A549 (cell line): ENCODE measurements around the gene BAIAP3. TPM values are rescaled to one million over a fixed set of nuclear protein-coding genes. Genes with fewer than 3 reads are reported as not detected.

ENCODE experiments used
- ATAC-seq, 2 experiments: fragments of 200-7000 bp in 1 of 2; fragments of >200 bp in 1 of 2; cut with Nextera tagmentation in 1 of 2; cut with Tn5 transposase in 1 of 2; 3 replicates each; pipeline versions ENCODE4 v1.8.0 to v1.9.1; 2018 to 2020; ENCODE audit warnings: mild to moderate bottlenecking in 1 of 2, moderate library complexity in 1 of 2
- CTCF ChIA-PET: fragments of 300-600 bp; sonication (Branson Sonifier 250); formaldehyde crosslinking; extraction: SDS; loops from one replicate; lab custom pipeline; 2021; ENCODE audit warnings: antibody characterized with exemption, inconsistent platforms; lab: Yijun Ruan, JAX
- POLR2A ChIA-PET: fragments of 350-600 bp; formaldehyde crosslinking; extraction: SDS; loops from one replicate; lab custom pipeline; 2021; ENCODE audit warnings: antibody characterized with exemption, inconsistent platforms; lab: Yijun Ruan, JAX
- DNase-seq, 2 experiments: peaks; one replicate each; pipeline versions ENCODE4 v3.0.0 to v3.0.0-alpha.2; 2011 to 2016; ENCODE audit warnings: low read depth in 1 of 2, low spot score in 1 of 2
- FAIRE-seq: peaks from 2 replicates; lab custom pipeline; 2011; peaks lifted over from hg19 to GRCh38; lab: Jason Lieb, UNC
- H3K27ac ChIP-seq, 2 experiments: fragments of >200 bp; sonication (Bioruptor Twin); formaldehyde crosslinking; 3 replicates each; pipeline ENCODE4 v1.5.1; 2016 to 2017
- H3K4me1 ChIP-seq: fragments of >200 bp; sonication (Bioruptor Twin); formaldehyde crosslinking; 3 replicates; pipeline ENCODE4 v1.6.1; 2016
- H3K4me2 ChIP-seq: fragments of >200 bp; sonication (Bioruptor Twin); formaldehyde crosslinking; 3 replicates; pipeline ENCODE4 v1.6.1; 2016
- H3K4me3 ChIP-seq: fragments of >200 bp; sonication (Bioruptor Twin); formaldehyde crosslinking; 3 replicates; pipeline ENCODE4 v1.5.1; 2016
- H3K9me3 ChIP-seq: fragments of >200 bp; sonication (Bioruptor Twin); formaldehyde crosslinking; 3 replicates; pipeline ENCODE4 v1.6.1; 2016
- BHLHE40 ChIP-seq: IDR thresholded peaks from 2 replicates; pipeline ENCODE4 v1.6.1; 2012; ENCODE audit warnings: low read depth, low read length, inconsistent platforms
- CBX2 ChIP-seq: fragments of 200-600 bp; sonication (generic); IDR thresholded peaks from 2 replicates; pipeline ENCODE4 v1.6.1; 2016; ENCODE audit warnings: low read depth, mild to moderate bottlenecking, borderline replicate concordance
- CEBPB ChIP-seq, 2 experiments: fragments of >200 bp in 1 of 2; sonication (Bioruptor Twin) in 1 of 2; formaldehyde crosslinking in 1 of 2; IDR thresholded peaks; 2 replicates each; pipeline ENCODE4 v1.6.1; 2012 to 2016
- EHF ChIP-seq: fragments of 250-450 bp; sonication (Bioruptor Pico); IDR thresholded peaks from 2 replicates; pipeline ENCODE4 v1.5.0; 2020; ENCODE audit warnings: mild to moderate bottlenecking
- EHMT2 ChIP-seq: fragments of 200-600 bp; sonication (generic); IDR thresholded peaks from 2 replicates; pipeline ENCODE4 v1.6.1; 2016; ENCODE audit warnings: antibody characterized with exemption, low read depth, mild to moderate bottlenecking, moderate library complexity
- EP300 ChIP-seq, 2 experiments: fragments of >200 bp; sonication (Bioruptor Twin); formaldehyde crosslinking; IDR thresholded peaks; 2 replicates in 1 of 2; 3 replicates in 1 of 2; pipeline ENCODE4 v1.6.1; 2016 to 2017
- ESRRA ChIP-seq: fragments of 150-350 bp; IDR thresholded peaks from 2 replicates; pipeline ENCODE4 v1.6.1; 2014; ENCODE audit warnings: mild to moderate bottlenecking, low read length, borderline replicate concordance
- FOSB ChIP-seq: fragments of 250-450 bp; sonication (Bioruptor Pico); IDR thresholded peaks from 2 replicates; pipeline ENCODE4 v1.5.0; 2020; ENCODE audit warnings: mild to moderate bottlenecking, moderate library complexity
- FOSL2 ChIP-seq, 2 experiments: fragments of 450-650 bp in 1 of 2; fragments of >200 bp in 1 of 2; sonication (Bioruptor Twin) in 1 of 2; formaldehyde crosslinking; IDR thresholded peaks; 2 replicates each; pipeline versions ENCODE4 v1.5.0 to v1.6.1; 2016 to 2020; ENCODE audit warnings: mild to moderate bottlenecking in 1 of 2, moderate library complexity in 1 of 2
- FOXS1 ChIP-seq: fragments of 250-450 bp; sonication (Bioruptor Pico); IDR thresholded peaks from 2 replicates; pipeline ENCODE4 v1.5.0; 2020; ENCODE audit warnings: mild to moderate bottlenecking, moderate library complexity
- GATA3 ChIP-seq: IDR thresholded peaks from 2 replicates; pipeline ENCODE4 v1.6.1; 2012; ENCODE audit warnings: borderline replicate concordance
- HDAC2 ChIP-seq: fragments of 200-600 bp; sonication (generic); IDR thresholded peaks from 2 replicates; pipeline ENCODE4 v1.6.1; 2016
- HOXA7 ChIP-seq: fragments of 250-450 bp; sonication (Bioruptor Pico); IDR thresholded peaks from 2 replicates; pipeline ENCODE4 v1.5.0; 2020; ENCODE audit warnings: mild to moderate bottlenecking, moderate library complexity
- HOXB5 ChIP-seq: fragments of 250-450 bp; sonication (Bioruptor Pico); IDR thresholded peaks from 2 replicates; pipeline ENCODE4 v1.5.0; 2020; ENCODE audit warnings: mild to moderate bottlenecking, moderate library complexity
- JUN ChIP-seq, 2 experiments: fragments of >200 bp; sonication (Bioruptor Twin); formaldehyde crosslinking; IDR thresholded peaks; 2 replicates in 1 of 2; 3 replicates in 1 of 2; pipeline ENCODE4 v1.6.1; 2016 to 2017
- KDM1A ChIP-seq: fragments of 200-600 bp; sonication (generic); IDR thresholded peaks from 2 replicates; pipeline ENCODE4 v1.6.1; 2016; ENCODE audit warnings: low read depth, mild to moderate bottlenecking
- KDM5A ChIP-seq: fragments of 200-600 bp; sonication (generic); IDR thresholded peaks from 2 replicates; pipeline ENCODE4 v1.6.1; 2016; ENCODE audit warnings: antibody characterized with exemption, mild to moderate bottlenecking
- MAZ ChIP-seq: fragments of 150-350 bp; IDR thresholded peaks from 2 replicates; pipeline ENCODE4 v1.6.1; 2014; ENCODE audit warnings: antibody characterized with exemption, low read depth, low read length, borderline replicate concordance
- NPAS2 ChIP-seq: fragments of 250-450 bp; sonication (Bioruptor Pico); IDR thresholded peaks from 2 replicates; pipeline ENCODE4 v1.8.0; 2022; ENCODE audit warnings: mild to moderate bottlenecking, moderate library complexity, borderline replicate concordance
- PHF8 ChIP-seq: fragments of 200-600 bp; sonication (generic); IDR thresholded peaks from 2 replicates; pipeline ENCODE4 v1.6.1; 2016; ENCODE audit warnings: low read depth, mild to moderate bottlenecking, antibody characterized with exemption, moderate library complexity, borderline replicate concordance
- POLR2A ChIP-seq: IDR thresholded peaks from 2 replicates; pipeline ENCODE4 v1.6.1; 2012; ENCODE audit warnings: mild to moderate bottlenecking, low read length
- SMC3 ChIP-seq: fragments of >200 bp; sonication (Bioruptor Twin); formaldehyde crosslinking; IDR thresholded peaks from 3 replicates; pipeline ENCODE4 v1.6.1; 2018; ENCODE audit warnings: inconsistent platforms
- SREBF2 ChIP-seq: fragments of 450-650 bp; IDR thresholded peaks from 2 replicates; pipeline ENCODE4 v1.6.1; 2014; ENCODE audit warnings: mild to moderate bottlenecking, moderate library complexity
- TFCP2L1 ChIP-seq: fragments of 250-450 bp; sonication (Bioruptor Pico); IDR thresholded peaks from 2 replicates; pipeline ENCODE4 v1.5.0; 2021; ENCODE audit warnings: mild to moderate bottlenecking
- WGBS: methylation state at CpG from one replicate; pipeline ENCODE4 v1.1.6; 2017; ENCODE audit errors: missing lambda C conversion rate; 5-methylcytosine and 5-hydroxymethylcytosine counted together
- polyA plus RNA-seq, 4 experiments: library from polyadenylated mRNA; depleted of rRNA in 3 of 4; stranded (reverse); fragments of >200 nt; fragmentation: RNase III in 1 of 4; extraction: RNeasy Plus Mini Kit Qiagen cat#74134 plus additional on column Dnase treatment in 1 of 4; gene quantifications; 2 replicates in 3 of 4; 3 replicates in 1 of 4; pipeline ENCODE4 v1.2.3, GENCODE V29; 2011 to 2017
- TF ChIP-seq, protein P1 (sequence below): fragments of >200 bp; sonication (Bioruptor Twin); formaldehyde crosslinking; IDR thresholded peaks from 3 replicates; pipeline ENCODE4 v1.5.1; 2016
- TF ChIP-seq, protein P2 (sequence below): IDR thresholded peaks from 2 replicates; pipeline ENCODE4 v1.6.1; 2012
- TF ChIP-seq, protein P3 (sequence below): IDR thresholded peaks from 2 replicates; pipeline ENCODE4 v1.6.1; 2012; ENCODE audit warnings: low read depth, borderline replicate concordance
- TF ChIP-seq, protein P4 (sequence below): fragments of 450-650 bp; IDR thresholded peaks from 2 replicates; pipeline ENCODE4 v1.6.1; 2014; ENCODE audit warnings: antibody characterized with exemption
- TF ChIP-seq, protein P5 (sequence below): fragments of 250-450 bp; sonication (Bioruptor Pico); IDR thresholded peaks from 2 replicates; pipeline ENCODE4 v1.5.0; 2020; ENCODE audit warnings: low read depth, mild to moderate bottlenecking, moderate library complexity
- TF ChIP-seq, protein P6 (sequence below): fragments of >200 bp; sonication (Bioruptor Twin); formaldehyde crosslinking; IDR thresholded peaks from 3 replicates; pipeline ENCODE4 v1.6.1; 2016

The BAIAP3 gene
- polyA plus RNA-seq, 2 of the 4 experiments (the other 2 are of a cell fraction), result 0.31 to 0.32 TPM

DNA sequence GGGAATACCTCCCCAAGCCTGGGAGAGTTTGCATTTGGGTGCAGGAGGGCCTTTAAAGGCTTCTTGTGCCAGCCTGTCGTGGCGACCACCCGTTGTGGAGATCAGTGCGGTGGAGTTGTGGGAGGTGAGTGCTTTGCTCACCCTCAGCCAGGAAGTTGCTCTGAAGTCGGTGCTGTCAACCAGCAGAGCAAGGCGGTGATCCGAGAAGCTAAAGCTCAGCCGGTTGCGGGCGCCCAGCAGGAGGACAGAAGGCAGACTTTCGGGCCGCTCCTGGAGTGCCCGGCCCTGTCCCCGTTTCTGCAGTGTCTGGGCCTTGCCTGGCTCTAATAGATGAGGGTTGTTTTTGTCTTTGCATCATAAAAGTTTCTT, 22.6 kb upstream of the BAIAP3 start (continued):
- TF ChIP-seq CBX2 (no peak), KDM1A (no peak), CEBPB (IDR thresholded peaks at IDR 0.05) (no peak), BHLHE40 (no peak)
- TF ChIP-seq, all 56 proteins: peak for 0

DNA sequence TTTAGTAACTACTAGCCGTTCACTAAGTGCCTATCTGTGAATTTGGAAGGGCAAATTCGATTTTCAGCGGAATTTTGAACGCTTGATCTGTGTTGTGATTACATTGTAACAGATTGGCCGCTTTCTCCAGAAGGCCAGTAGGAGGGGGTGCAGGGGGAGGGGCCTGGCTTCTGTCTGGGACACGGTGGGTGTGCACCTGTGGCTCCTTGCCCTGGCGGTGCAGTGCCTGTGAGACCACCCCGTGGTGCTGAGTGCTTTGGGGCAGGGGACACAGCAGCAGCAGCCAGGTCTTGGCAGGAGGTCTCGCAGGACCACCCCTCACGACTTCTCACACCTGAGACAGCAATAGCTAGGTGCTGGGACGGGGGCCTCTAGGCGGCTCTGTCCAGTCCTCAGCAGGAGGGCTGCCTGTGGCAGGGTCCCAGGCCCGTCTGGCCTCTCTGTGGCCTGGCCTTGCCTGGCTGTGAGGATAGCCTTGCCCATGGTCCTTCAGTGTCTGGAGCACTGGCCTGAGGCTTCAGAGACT, 22.2 kb upstream of the BAIAP3 start:
- DNase-seq (no peak), FAIRE-seq (no peak), ATAC-seq (no peak)
- ChIA-PET CTCF (interaction anchor here (1.0 to 4.8 kb wide), 6 partner anchors 10 to 52 kb away, joined by 3 to 22 read pairs (median 6); no protein-coding TSS in a partner anchor), POLR2A (no interaction called here)
- Histone ChIP-seq H3K4me2 (peak overlapping the region; percentile 100), H3K9me3 (no peaks in the 10 kb centered on the region), H3K27ac (peak overlapping the region; percentile 97 to 98; a peak in 3 of 6 replicates), H3K4me3 (peak overlapping the region; percentile 80), H3K4me1 (peaks cover 19% of the 10 kb centered on the region)
- WGBS, result 43% methylated on average over 10 of the region's 13 CpGs
- TF ChIP-seq FOSB (CRISPR knock-in tag), result no peak
- no peak for TF ChIP-seq CEBPB (IDR thresholded peaks at IDR 0.05)
- TF ChIP-seq, protein P1, sequence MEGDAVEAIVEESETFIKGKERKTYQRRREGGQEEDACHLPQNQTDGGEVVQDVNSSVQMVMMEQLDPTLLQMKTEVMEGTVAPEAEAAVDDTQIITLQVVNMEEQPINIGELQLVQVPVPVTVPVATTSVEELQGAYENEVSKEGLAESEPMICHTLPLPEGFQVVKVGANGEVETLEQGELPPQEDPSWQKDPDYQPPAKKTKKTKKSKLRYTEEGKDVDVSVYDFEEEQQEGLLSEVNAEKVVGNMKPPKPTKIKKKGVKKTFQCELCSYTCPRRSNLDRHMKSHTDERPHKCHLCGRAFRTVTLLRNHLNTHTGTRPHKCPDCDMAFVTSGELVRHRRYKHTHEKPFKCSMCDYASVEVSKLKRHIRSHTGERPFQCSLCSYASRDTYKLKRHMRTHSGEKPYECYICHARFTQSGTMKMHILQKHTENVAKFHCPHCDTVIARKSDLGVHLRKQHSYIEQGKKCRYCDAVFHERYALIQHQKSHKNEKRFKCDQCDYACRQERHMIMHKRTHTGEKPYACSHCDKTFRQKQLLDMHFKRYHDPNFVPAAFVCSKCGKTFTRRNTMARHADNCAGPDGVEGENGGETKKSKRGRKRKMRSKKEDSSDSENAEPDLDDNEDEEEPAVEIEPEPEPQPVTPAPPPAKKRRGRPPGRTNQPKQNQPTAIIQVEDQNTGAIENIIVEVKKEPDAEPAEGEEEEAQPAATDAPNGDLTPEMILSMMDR, result no peak
- no peak for TF ChIP-seq EHMT2
- TF ChIP-seq, protein P2, sequence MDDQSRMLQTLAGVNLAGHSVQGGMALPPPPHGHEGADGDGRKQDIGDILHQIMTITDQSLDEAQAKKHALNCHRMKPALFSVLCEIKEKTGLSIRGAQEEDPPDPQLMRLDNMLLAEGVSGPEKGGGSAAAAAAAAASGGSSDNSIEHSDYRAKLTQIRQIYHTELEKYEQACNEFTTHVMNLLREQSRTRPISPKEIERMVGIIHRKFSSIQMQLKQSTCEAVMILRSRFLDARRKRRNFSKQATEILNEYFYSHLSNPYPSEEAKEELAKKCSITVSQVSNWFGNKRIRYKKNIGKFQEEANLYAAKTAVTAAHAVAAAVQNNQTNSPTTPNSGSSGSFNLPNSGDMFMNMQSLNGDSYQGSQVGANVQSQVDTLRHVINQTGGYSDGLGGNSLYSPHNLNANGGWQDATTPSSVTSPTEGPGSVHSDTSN, result no peak
- TF ChIP-seq, protein P3, sequence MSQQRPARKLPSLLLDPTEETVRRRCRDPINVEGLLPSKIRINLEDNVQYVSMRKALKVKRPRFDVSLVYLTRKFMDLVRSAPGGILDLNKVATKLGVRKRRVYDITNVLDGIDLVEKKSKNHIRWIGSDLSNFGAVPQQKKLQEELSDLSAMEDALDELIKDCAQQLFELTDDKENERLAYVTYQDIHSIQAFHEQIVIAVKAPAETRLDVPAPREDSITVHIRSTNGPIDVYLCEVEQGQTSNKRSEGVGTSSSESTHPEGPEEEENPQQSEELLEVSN, result no peak
- TF ChIP-seq TFCP2L1 (CRISPR knock-in tag), result no peak
- TF ChIP-seq, protein P4, sequence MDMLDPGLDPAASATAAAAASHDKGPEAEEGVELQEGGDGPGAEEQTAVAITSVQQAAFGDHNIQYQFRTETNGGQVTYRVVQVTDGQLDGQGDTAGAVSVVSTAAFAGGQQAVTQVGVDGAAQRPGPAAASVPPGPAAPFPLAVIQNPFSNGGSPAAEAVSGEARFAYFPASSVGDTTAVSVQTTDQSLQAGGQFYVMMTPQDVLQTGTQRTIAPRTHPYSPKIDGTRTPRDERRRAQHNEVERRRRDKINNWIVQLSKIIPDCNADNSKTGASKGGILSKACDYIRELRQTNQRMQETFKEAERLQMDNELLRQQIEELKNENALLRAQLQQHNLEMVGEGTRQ, result no peak
- no peak for TF ChIP-seq KDM5A
- TF ChIP-seq FOXS1 (CRISPR knock-in tag), result no peak

DNA sequence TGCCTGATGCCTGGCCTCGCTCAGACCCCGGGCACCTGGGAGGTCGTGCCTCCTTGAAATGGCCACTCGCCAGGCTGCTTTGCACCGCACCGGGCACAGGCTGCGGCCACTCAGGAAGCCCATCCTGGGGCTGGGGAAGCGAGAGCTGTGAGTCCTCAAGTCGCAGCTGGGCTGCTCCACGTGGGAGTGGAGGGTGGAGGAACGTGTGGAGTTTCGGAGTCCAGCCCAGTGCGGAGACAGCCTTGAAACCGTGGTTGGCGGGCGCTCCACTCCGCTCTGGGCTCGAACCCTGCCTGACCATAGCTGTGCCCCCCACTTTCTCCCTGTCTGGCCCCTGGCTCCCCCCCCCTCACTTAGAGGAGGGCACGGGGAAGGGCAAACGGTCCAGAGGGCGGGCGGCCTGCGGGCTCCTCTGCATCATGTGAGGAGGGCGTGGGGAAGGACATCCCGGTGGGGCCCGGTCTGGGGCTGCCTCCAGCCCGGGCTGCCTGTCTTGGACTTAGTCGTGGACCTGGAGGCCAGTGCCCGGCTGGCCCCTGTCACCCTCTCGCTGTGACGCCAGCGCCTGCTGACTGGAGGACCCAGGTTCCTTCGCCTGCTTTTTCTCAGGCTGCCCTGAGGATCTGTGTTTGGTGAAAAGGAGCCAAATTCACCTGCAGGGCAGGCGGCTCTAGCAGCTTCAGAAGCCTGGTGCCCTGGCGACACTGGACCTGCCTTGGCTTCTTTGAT, 21.5 kb upstream of the BAIAP3 start:
- CTCF ChIA-PET, result interaction anchor here (0.9 to 4.8 kb wide), 9 partner anchors 11 to 118 kb away, joined by 3 to 22 read pairs (median 3); no protein-coding TSS in a partner anchor
- 84% methylated on average over 29 of the region's 35 CpGs for WGBS
- POLR2A ChIA-PET, result no interaction called here
- no peak for FAIRE-seq
- H3K4me3 ChIP-seq, result peak overlapping the region; percentile 80; the same call in 2 of the 3 replicates
- no peak for DNase-seq
- H3K4me1 ChIP-seq, result peaks cover 19% of the 10 kb centered on the region
- H3K27ac ChIP-seq, result peak overlapping the region in 1 of 2 experiments; percentile 98; a peak in 3 of 6 replicates
- no peak for ATAC-seq
- H3K9me3 ChIP-seq, result no peaks in the 10 kb centered on the region
- H3K4me2 ChIP-seq, result peak overlapping the region; percentile 100
- TF ChIP-seq, protein P5, sequence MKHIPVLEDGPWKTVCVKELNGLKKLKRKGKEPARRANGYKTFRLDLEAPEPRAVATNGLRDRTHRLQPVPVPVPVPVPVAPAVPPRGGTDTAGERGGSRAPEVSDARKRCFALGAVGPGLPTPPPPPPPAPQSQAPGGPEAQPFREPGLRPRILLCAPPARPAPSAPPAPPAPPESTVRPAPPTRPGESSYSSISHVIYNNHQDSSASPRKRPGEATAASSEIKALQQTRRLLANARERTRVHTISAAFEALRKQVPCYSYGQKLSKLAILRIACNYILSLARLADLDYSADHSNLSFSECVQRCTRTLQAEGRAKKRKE, result no peak
- TF ChIP-seq POLR2A (no peak), ESRRA (no peak), NPAS2 (CRISPR knock-in tag) (no peak), HOXB5 (no peak), EP300 (IDR thresholded peaks at IDR 0.05) (no peak), FOSL2 (IDR thresholded peaks at IDR 0.05) (no peak), FOSL2 (CRISPR knock-in tag; IDR thresholded peaks at IDR 0.05) (no peak), MAZ (no peak), HDAC2 (no peak), EHF (CRISPR knock-in tag) (no peak), JUN (IDR thresholded peaks at IDR 0.05) (no peak), SREBF2 (no peak), PHF8 (no peak), SMC3 (no peak), HOXA7 (no peak), GATA3 (no peak)
- TF ChIP-seq, protein P6, sequence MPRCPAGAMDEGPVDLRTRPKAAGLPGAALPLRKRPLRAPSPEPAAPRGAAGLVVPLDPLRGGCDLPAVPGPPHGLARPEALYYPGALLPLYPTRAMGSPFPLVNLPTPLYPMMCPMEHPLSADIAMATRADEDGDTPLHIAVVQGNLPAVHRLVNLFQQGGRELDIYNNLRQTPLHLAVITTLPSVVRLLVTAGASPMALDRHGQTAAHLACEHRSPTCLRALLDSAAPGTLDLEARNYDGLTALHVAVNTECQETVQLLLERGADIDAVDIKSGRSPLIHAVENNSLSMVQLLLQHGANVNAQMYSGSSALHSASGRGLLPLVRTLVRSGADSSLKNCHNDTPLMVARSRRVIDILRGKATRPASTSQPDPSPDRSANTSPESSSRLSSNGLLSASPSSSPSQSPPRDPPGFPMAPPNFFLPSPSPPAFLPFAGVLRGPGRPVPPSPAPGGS, result no peak
